HG02678 (cell line): ENCODE data around the gene TRIM7.
A peak's percentile ranks its signal among the peaks of the same experiment; 100 is the strongest.
"Not testable (repeated sequence)": the region's sequence is repeated elsewhere in the genome, so short reads cannot be mapped to it uniquely, and the experiment has no call there.

Source experiments
- ATAC-seq: cut with Tn5 transposase; IDR thresholded peaks from one replicate; pipeline ENCODE4 v1.9.1; 2021; ENCODE audit warnings: mild to moderate bottlenecking, moderate library complexity; ENCODE audit not compliant: unreplicated experiment

The TRIM7 gene

GRCh38 chr5:181173420-181174342 is 31.3 kb downstream of the TRIM7 start:
- ATAC-seq = peak; percentile 58

- peak; percentile 41 for ATAC-seq
These were observed 32.0 kb downstream of the TRIM7 start for GRCh38 chr5:181173027-181173419.

GRCh38 chr5:181171782-181172181 is 33.2 kb downstream of the TRIM7 start:
- no peak for ATAC-seq

DNA sequence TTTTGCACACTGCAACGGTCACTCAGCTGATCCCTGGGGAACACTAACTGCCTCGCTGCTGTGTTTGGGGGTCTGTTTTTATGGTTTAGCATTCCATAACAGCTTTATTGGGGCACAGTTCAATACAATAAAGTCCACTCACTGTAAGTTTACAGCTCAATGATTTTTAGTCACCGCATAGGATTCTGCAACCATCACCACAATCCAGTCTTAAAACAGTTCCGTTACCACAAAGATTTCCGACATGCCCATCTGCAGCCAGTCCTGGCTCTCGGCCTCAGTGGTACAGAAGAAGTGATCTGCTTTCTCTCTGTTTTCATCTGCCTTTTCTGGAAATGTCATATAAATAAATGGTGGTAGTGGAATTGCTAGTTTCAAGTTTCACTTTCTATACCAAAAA is 34.0 kb downstream of the TRIM7 start:
- ATAC-seq = no peak

DNA sequence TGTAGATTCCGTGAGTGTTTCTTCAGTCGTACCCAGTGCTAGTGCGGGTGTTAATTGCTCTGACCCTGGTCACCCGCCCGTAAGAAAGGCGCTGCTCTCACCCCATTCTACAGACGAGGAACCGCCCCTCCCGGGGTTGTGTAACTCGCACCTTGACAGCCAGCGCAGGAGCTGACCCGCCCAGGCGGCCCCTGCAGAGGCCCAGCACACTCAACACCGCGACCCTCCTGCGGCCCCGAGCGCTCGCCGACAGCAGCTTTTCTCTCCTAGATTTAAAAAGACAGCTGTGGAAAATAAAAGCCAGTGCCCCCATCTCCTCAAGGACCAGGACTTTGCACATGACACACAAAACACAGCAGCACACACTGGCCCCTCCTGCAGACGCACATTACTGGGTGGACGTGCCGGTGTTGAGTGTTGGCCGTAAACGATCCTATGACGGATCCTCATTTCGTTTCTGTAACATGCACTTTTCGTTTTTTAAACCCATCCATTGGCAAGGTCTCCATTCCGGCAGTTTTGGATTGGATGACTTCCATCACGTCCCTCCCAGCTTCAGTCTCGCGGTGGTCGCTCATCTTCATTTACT is 34.7 kb downstream of the TRIM7 start:
- no peak for ATAC-seq

DNA sequence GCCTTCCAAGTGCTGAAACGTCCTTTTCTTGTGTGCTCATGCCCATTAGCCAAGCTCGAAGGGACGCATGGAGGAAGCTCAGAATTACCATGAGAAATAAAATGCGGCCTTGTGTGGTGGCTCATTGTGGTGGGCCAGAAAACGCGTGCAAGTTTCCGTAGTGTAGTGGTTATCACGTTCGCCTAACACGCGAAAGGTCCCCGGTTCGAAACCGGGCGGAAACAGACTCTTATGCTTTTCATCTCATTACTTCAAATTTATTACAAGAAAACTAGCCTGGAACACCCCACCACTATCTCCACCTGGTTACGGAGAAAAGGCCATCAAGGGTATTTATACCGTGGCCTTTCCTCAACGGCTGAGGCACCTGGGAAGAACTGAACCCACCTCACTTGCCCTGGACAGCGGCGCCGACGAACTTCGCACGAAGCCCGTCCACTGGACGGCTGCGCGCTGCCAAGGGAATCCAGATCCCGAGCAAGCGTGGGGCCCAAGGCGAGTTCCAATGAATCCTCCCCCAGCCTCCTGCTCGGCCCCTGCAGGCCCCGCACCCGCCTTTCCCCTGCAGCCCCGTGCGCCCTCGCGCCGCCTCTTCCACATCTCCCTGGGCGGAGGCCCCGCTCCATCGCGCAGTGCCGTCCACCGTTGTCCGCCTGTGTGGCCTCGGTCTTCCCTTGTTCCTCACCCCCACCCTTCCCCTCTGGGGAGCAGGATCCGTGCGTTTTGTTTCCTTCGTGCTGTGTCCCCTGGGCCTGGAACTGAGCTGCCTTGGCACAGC is 35.3 kb downstream of the TRIM7 start:
- not testable (repeated sequence) for ATAC-seq

DNA sequence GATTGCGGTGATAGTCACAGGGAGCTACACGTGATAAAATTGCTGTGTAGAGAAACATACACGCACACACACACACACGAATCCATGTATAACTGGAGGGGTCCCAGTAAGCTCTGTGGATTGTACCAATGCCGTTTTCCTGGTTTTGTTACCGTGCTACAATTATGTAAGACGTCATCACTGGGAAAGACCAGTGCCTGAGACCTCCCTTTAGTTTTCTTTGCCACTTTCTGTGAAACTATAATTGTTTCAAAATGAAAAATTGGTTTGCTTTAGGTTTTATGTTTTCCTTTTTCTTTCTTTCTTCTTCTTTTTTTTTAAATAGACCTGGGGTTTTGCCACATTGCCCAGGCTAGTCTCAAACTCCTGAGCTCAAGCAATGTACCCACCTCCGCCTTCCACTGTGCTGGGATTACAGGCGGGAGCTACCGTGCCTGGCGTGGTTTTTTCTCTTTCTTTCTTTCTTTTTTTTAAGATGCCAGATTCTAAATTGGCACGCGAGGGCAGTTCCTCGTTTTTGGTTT is 36.3 kb downstream of the TRIM7 start:
- no peak for ATAC-seq

GRCh38 chr5:181167814-181168488 is 37.0 kb downstream of the TRIM7 start:
- ATAC-seq = no peak

- no peak for ATAC-seq
These were observed 37.9 kb downstream of the TRIM7 start for GRCh38 chr5:181166812-181167733.

- ATAC-seq = no peak
These were observed 40.7 kb downstream of the TRIM7 start for GRCh38 chr5:181164076-181164952.

DNA sequence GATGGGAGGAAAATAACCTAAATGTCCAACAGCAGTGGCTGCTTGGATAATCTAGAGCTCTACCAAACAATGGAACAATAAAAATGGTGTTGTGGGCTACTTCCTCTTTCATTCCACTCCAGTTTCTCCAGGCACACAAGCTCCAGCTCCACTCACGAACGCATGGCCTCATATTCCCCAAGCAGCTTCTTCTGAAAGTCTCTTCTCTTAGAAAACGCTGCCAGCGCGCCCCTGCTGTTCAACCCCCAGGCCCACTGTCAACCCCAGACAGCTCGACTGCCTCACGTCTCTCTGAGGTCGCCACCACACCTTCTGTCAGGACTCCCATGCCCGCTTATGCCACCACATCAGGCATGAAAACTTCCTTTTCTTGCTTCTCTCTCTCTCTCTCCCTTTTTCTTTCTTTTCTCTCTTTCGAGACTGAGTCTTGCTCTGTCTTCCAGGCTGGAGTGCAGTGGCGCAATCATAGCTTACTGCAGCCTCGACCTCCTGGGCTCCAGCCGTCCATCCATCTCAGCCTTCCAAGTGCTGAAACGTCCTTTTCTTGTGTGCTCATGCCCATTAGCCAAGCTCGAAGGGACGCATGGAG is 41.4 kb downstream of the TRIM7 start:
- ATAC-seq = no peak

DNA sequence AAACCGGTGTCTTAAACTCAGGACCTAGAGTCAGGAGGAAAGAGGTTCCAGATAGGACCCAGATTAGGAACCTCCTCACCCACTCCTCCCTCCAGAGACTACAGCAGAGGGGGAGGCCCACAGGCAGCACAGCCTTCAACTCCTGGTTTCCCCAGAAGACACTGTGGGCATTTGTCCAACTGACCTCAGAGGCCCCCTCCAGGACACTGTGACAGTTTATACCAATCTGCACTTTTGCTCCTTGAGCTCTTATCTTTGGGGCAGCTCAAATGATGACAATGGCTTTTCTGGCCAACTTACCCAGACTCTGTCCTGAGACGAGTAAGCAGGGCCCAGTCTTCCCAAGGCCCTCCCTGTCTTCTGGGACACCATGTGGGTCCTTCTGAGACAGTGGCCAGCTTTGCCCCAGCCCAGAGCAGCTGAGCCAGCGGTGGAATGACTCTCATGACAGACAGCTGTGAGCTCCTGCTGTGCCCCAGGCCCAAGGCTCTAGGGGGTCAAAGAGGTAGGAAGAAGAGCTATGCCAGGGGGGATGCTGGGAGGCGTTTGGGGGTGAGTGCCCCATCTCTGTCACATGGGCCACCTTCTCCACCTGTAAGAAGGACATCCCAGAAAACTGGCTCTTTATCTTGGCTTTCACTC is 43.3 kb downstream of the TRIM7 start:
- no peak for ATAC-seq

DNA sequence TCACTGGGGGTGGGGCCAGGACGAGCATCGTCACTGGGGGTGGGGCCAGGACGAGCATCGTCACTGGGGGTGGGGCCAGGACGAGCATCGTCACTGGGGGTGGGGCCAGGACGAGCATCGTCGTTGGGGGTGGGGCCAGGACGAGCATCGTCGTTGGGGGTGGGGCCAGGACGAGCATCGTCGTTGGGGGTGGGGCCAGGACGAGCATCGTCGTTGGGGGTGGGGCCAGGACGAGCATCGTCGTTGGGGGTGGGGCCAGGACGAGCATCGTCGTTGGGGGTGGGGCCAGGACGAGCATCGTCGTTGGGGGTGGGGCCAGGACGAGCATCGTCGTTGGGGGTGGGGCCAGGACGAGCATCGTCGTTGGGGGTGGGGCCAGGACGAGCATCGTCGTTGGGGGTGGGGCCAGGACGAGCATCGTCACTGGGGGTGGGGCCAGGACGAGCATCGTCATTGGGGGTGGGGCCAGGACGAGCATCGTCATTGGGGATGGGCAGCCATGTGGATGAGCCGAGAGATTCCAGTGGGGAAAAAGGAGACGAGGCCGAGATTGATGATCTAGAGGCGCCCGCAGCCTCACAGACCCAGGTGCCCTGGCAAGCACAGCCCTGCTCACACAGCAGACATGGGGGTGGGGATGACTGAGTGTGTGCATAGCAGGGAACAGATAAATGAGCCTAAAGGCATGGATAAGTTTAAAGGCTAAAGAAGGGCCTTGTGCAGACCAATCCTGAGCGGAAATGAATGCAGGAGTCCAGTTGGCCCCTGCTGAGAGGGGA is 44.1 kb downstream of the TRIM7 start:
- not testable (repeated sequence) for ATAC-seq

DNA sequence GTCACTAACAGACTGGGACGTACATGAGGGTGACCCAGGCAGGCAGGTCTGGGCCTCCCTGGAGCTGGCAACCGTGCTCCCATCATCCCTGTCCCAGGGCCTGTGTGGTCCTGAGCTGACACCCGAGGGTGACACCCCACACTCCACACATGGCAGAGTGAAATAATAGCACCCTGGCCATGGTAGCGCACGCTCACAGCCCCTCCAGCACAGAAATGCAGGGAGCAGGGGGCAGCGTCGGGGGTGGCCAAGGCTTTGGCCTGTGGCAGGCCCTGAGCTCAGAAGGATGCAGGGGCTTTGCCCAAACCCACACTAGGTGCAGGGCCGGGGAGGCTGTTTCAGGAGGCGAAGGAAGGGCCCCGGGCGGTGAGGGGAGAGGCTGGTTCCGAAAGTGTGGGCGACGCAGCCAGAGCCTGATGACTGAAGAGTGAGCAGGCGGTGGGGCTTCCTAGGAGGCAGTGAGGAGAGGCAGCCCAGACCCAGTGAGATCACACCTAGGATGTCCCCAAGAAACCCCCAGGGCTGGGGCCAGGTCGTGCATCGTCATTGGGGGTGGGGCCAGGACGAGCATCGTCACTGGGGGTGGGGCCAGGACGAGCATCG is 44.7 kb downstream of the TRIM7 start:
- peak; percentile 54 for ATAC-seq

DNA sequence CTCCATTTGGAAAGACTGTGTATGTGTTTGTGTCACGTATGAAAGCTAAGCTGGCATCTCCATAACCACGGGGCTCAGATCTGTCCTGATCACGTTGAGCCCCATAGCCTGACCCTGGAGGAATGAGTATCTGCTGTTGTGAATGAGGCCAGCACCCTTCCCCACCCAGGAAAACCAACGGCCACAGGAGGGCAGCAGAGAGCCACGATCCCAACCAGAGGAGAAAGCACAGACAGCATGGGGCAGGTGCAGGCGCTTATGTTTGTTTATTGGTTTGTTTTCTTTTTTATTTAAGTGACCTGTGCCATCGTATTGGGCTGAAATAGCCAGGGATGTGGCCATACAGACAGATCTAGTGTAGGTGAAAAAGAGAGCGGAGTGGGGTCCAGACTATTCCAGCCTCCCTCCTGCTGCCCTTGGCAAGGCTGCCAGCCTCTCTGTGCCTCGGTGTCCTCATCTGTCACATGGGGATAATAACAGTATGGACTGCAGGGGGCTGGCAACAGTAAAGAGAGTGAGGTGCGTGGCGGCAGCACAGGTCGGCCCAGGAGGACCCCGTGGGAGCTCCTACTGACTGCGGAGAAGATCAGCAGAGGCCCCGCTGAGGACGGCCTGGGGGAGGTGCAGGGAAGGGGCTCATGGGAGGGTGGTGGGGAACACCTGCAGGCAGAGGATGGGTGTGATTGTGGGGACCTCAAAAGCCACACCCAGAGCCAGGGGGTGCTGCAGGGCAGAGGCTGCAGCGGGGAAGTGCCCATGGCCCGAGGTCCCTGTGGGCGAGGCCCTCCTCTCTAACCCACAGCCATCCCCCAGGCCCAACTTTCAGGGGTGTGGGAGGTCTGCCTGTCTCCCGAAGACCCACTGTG is 45.5 kb downstream of the TRIM7 start:
- peak; percentile 82 for ATAC-seq

DNA sequence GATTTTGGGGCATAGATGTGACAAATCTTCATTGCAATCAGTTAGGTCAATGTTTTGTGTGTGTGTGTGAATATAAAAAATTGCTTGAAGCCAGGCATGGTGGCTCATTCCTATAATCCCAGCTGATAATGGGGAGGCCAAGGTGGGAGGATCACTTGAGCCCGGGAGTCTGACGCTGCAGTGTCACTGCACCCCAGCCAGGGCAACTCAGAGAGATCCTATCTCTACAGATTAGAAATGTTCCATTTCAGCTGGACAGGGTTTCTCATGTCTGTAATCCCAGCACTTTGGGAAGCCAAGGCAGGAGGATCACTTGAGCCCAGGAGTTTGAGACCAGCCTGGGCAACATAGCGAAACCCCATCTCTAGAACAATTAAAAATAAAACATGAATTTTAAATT is 46.1 kb downstream of the TRIM7 start:
- no peak for ATAC-seq
